Panc1 (cell line): ENCODE results near the gene MMP21. TPM values are rescaled to one million over a fixed set of nuclear protein-coding genes. Genes with fewer than 3 reads are reported as not detected.
A peak's percentile ranks its signal among the peaks of the same experiment; 100 is the strongest.

Experiments used
- ATAC-seq: fragments of 200-7000 bp; cut with Tn5 transposase; 2 replicates; pipeline ENCODE4 v1.9.1; 2020; ENCODE audit warnings: mild to moderate bottlenecking, moderate library complexity
- BruUV-seq: library from RNA; stranded (reverse); fragments of 400-500 nt; replicated peaks from 2 replicates; lab custom pipeline; 2021; lab: Mats Ljungman, UMichigan
- CTCF ChIA-PET: fragments of 300-600 bp; sonication (Branson Sonifier 250); formaldehyde crosslinking; loops from one replicate; lab custom pipeline; 2022; ENCODE audit warnings: antibody characterized with exemption; lab: Charles Lee
- POLR2A ChIA-PET: fragments of 300-600 bp; sonication (Branson Sonifier 250); formaldehyde crosslinking; loops from one replicate; lab custom pipeline; 2022; ENCODE audit warnings: antibody characterized with exemption; lab: Charles Lee
- DNase-seq: peaks from one replicate; pipeline ENCODE4 v3.0.0-alpha.2; 2010; ENCODE audit warnings: low read depth, low spot score
- H3K27ac ChIP-seq: 2 replicates; pipeline ENCODE4 v1.5.1; 2011; ENCODE audit warnings: mild to moderate bottlenecking, low read length, inconsistent platforms
- H3K27me3 ChIP-seq: fragments of 200-500 bp; sonication (Bioruptor generic); 2 replicates; pipeline ENCODE4 v1.6.0; 2014; ENCODE audit warnings: low read length, inconsistent platforms; ENCODE audit not compliant: control insufficient read depth, insufficient read depth
- H3K36me3 ChIP-seq: fragments of 200-500 bp; sonication (Bioruptor generic); 2 replicates; pipeline ENCODE4 v1.5.1; 2014; ENCODE audit warnings: inconsistent platforms, mild to moderate bottlenecking, low read length, moderate library complexity; ENCODE audit not compliant: control insufficient read depth, insufficient read depth
- H3K4me1 ChIP-seq: 2 replicates; pipeline ENCODE4 v1.5.1; 2011; ENCODE audit warnings: inconsistent platforms, mild to moderate bottlenecking, low read length, moderate library complexity; ENCODE audit not compliant: control insufficient read depth, insufficient read depth
- H3K4me3 ChIP-seq, 2 experiments: 2 replicates each; pipeline ENCODE4 v1.5.1; 2011 to 2012; ENCODE audit warnings: low read depth in 2 of 2, low read length in 2 of 2, mild to moderate bottlenecking in 2 of 2, inconsistent platforms in 1 of 2, moderate library complexity in 1 of 2
- H3K9me3 ChIP-seq: fragments of 200-500 bp; sonication (Bioruptor generic); 2 replicates; pipeline ENCODE4 v1.5.1; 2014; ENCODE audit warnings: low read depth, mild to moderate bottlenecking, inconsistent platforms, low read length, moderate library complexity; ENCODE audit not compliant: control insufficient read depth, insufficient read depth
- CTCF ChIP-seq: fragments of 450-650 bp; IDR thresholded peaks from 2 replicates; pipeline ENCODE4 v1.5.1; 2017; ENCODE audit warnings: mild to moderate bottlenecking
- POLR2AphosphoS5 ChIP-seq: IDR thresholded peaks from 2 replicates; pipeline ENCODE4 v1.6.1; 2012; ENCODE audit warnings: mild to moderate bottlenecking, low read depth, low read length, moderate library complexity
- REST ChIP-seq, 2 experiments: IDR thresholded peaks; 2 replicates each; pipeline ENCODE4 v1.6.1; 2011 to 2012; ENCODE audit warnings: low read depth in 2 of 2, control low read depth in 1 of 2, low read length in 1 of 2, mild to moderate bottlenecking in 1 of 2, moderate library complexity in 1 of 2; ENCODE audit not compliant: insufficient read depth in 1 of 2
- SIN3A ChIP-seq: IDR thresholded peaks from 2 replicates; pipeline ENCODE4 v1.6.1; 2012; ENCODE audit warnings: low read depth, mild to moderate bottlenecking, low read length, moderate library complexity, borderline replicate concordance; ENCODE audit not compliant: insufficient read depth
- TCF7L2 ChIP-seq: IDR thresholded peaks from 2 replicates; pipeline ENCODE4 v1.6.1; 2011; ENCODE audit warnings: mild to moderate bottlenecking, low read depth, low read length, inconsistent platforms
- in situ Hi-C: cut with HindIII; loops from 2 replicates; pipeline ENCODE4 v1.10.0; 2016; ENCODE audit warnings: low sequenced_read_pairs, low pct_unique_long_range_greater_than_20kb
- intact Hi-C: fragments of 100-400 bp; cut with micrococcal nuclease; formaldehyde crosslinking; loops from one replicate; pipeline ENCODE4 v1.10.0; 2022; ENCODE audit not compliant: unreplicated experiment
- total RNA-seq: library from RNA; stranded (reverse); gene quantifications from one replicate; pipeline ENCODE4 v1.2.1, GENCODE V29; 2021; ENCODE audit not compliant: unreplicated experiment

The MMP21 gene
- total RNA-seq, 1 experiment from 2014 or later: not detected

- ATAC-seq: no peak
- Histone ChIP-seq H3K27me3 (no peaks in the 10 kb centered on the region), H3K4me3 (peak overlapping the region; percentile 98 to 100), H3K36me3 (peaks cover 44% of the 10 kb centered on the region), H3K9me3 (no peaks in the 10 kb centered on the region), H3K27ac (peak overlapping the region; percentile 96), H3K4me1 (peaks cover 16% of the 10 kb centered on the region; the same call in 1 of the 2 replicates)
- POLR2A ChIA-PET: interaction anchor here (0.7 to 1.0 kb wide), 4 partner anchors 12 to 73 kb away, joined by 3 to 11 read pairs (median 4); no protein-coding TSS in a partner anchor
- no peak for DNase-seq
- BruUV-seq: TSS peak; percentile 58
- in situ Hi-C loops (no loop called here), intact Hi-C loops (no loop called here)
- CTCF ChIA-PET: no interaction called here
- no peak for TF ChIP-seq REST (IDR thresholded peaks at IDR 0.05; ENCODE audit: insufficient read depth in 1 of 2, low read depth in 2 of 2, low read length in 1 of 2)
- TF ChIP-seq POLR2AphosphoS5: no peak
- no peak for TF ChIP-seq CTCF
- no peak for TF ChIP-seq TCF7L2
- TF ChIP-seq SIN3A: no peak
These were observed 55.6 kb downstream of the MMP21 start for GRCh38 chr10:125720002-125720382.

- ChIA-PET CTCF (no interaction called here), POLR2A (interaction anchor here (0.6 to 1.0 kb wide), 3 partner anchors 11 to 802 kb away, joined by 3 to 5 read pairs (median 3); no protein-coding TSS in a partner anchor)
- peak; percentile 98 for ATAC-seq
- Histone ChIP-seq H3K4me1 (peaks cover 16% of the 10 kb centered on the region; the same call in 1 of the 2 replicates), H3K9me3 (no peaks in the 10 kb centered on the region), H3K4me3 (peak within 1 kb of the TSS; percentile 98 to 100), H3K27ac (peak within 1 kb of the TSS; percentile 96), H3K27me3 (no peaks in the 10 kb centered on the region), H3K36me3 (peaks cover 38% of the 10 kb centered on the region)
- BruUV-seq: no TSS peak
- TF ChIP-seq SIN3A (peak; percentile 85; the same call in 1 of the 2 replicates), REST (IDR thresholded peaks at IDR 0.05; ENCODE audit: insufficient read depth in 1 of 2, low read depth in 2 of 2, low read length in 1 of 2) (0 out of 4 replicates have a peak, but pooled peaks of 1 of the 2 experiments have one; percentile 26), POLR2AphosphoS5 (peak; percentile 93), TCF7L2 (no peak)
- intact Hi-C loops (no loop called here), in situ Hi-C loops (no loop called here)
- DNase-seq: peak; percentile 96
These were observed 56.2 kb downstream of the MMP21 start, which contains the start of gene EDRF1 for GRCh38 chr10:125719173-125720001. Gene EDRF1, plus strand, starts transcription at chr10:125719709. Its CDS starts 99 bp downstream, at chr10:125719808.
